ENCODE data around the gene TSPOAP1. TPM values are rescaled to one million over a fixed set of nuclear protein-coding genes. Genes with fewer than 3 reads are reported as not detected.

The TSPOAP1 gene
- total RNA-seq, 1 experiment from 2014 or later = 0.53 TPM

- no peak overlapping the region for H3K4me3 ChIP-seq
- peak overlapping the region; percentile 48 for H3K27ac ChIP-seq
- no peaks in the 10 kb centered on the region for H3K27me3 ChIP-seq
- H3K36me3 ChIP-seq = no peaks in the 10 kb centered on the region
- peaks cover 16% of the 10 kb centered on the region for H3K4me1 ChIP-seq
- no peaks in the 10 kb centered on the region for H3K9me3 ChIP-seq (replicated peaks)
- peak; percentile 37 to 59 for DNase-seq
Observed at GRCh38 chr17:58313815-58314705, 14.5 kb downstream of the TSPOAP1 start.

- H3K27me3 ChIP-seq = no peaks in the 10 kb centered on the region; the same call in 1 of the 2 replicates
- no peak overlapping the region for H3K27ac ChIP-seq
- no peaks in the 10 kb centered on the region for H3K36me3 ChIP-seq
- H3K9me3 ChIP-seq (replicated peaks) = no peaks in the 10 kb centered on the region
- no peak for DNase-seq
- H3K4me1 ChIP-seq = peaks cover 16% of the 10 kb centered on the region
- H3K4me3 ChIP-seq = no peak overlapping the region
Observed at GRCh38 chr17:58312829-58313228, 15.8 kb downstream of the TSPOAP1 start.

- H3K27me3 ChIP-seq = no peaks in the 10 kb centered on the region; the same call in 1 of the 2 replicates
Observed at GRCh38 chr17:58312021-58312630, 16.5 kb downstream of the TSPOAP1 start.

GRCh38 chr17:58311429-58311894, 17.1 kb downstream of the TSPOAP1 start:
- Histone ChIP-seq H3K4me3 (no peak overlapping the region), H3K4me1 (peaks cover 16% of the 10 kb centered on the region), H3K27me3 (no peaks in the 10 kb centered on the region; the same call in 1 of the 2 replicates), H3K27ac (no peak overlapping the region), H3K9me3 (replicated peaks) (no peaks in the 10 kb centered on the region), H3K36me3 (no peaks in the 10 kb centered on the region)
- peak in 1 of 2 experiments; percentile 0 for DNase-seq

More at GRCh38 chr17:58312021-58312630, 16.5 kb downstream of the TSPOAP1 start:
- Histone ChIP-seq H3K36me3 (no peaks in the 10 kb centered on the region), H3K4me3 (no peak overlapping the region), H3K4me1 (peaks cover 16% of the 10 kb centered on the region), H3K27ac (no peak overlapping the region), H3K9me3 (replicated peaks) (no peaks in the 10 kb centered on the region)
- DNase-seq = no peak

GRCh38 chr17:58310511-58311428, 17.8 kb downstream of the TSPOAP1 start:
- Histone ChIP-seq H3K9me3 (replicated peaks) (no peaks in the 10 kb centered on the region), H3K4me3 (no peak overlapping the region), H3K27me3 (no peaks in the 10 kb centered on the region; the same call in 1 of the 2 replicates), H3K4me1 (peaks cover 16% of the 10 kb centered on the region), H3K36me3 (no peaks in the 10 kb centered on the region), H3K27ac (no peak overlapping the region)
- no peak for DNase-seq

GRCh38 chr17:58309918-58310259, 18.7 kb downstream of the TSPOAP1 start:
- H3K27me3 ChIP-seq = no peaks in the 10 kb centered on the region; the same call in 1 of the 2 replicates
- no peaks in the 10 kb centered on the region for H3K9me3 ChIP-seq (replicated peaks)
- DNase-seq = no peak
- H3K4me1 ChIP-seq = peaks cover 16% of the 10 kb centered on the region
- no peaks in the 10 kb centered on the region for H3K36me3 ChIP-seq
- no peak overlapping the region for H3K4me3 ChIP-seq
- no peak overlapping the region for H3K27ac ChIP-seq

- no peak for DNase-seq
- Histone ChIP-seq H3K4me3 (no peak overlapping the region), H3K4me1 (peaks cover 11% of the 10 kb centered on the region), H3K27ac (no peak overlapping the region), H3K27me3 (no peaks in the 10 kb centered on the region; the same call in 1 of the 2 replicates), H3K9me3 (replicated peaks) (no peaks in the 10 kb centered on the region), H3K36me3 (no peaks in the 10 kb centered on the region)
Observed at GRCh38 chr17:58308985-58309917, 19.3 kb downstream of the TSPOAP1 start.

- H3K4me1 ChIP-seq = peaks cover 2% of the 10 kb centered on the region
- H3K36me3 ChIP-seq = no peaks in the 10 kb centered on the region
- H3K27me3 ChIP-seq = peaks cover 4% of the 10 kb centered on the region; the same call in 1 of the 2 replicates
- no peak overlapping the region for H3K4me3 ChIP-seq
- no peaks in the 10 kb centered on the region for H3K9me3 ChIP-seq (replicated peaks)
- peak in 1 of 2 experiments; percentile 27 for DNase-seq
- no peak overlapping the region for H3K27ac ChIP-seq
Observed at GRCh38 chr17:58308173-58308984, 20.2 kb downstream of the TSPOAP1 start.

GRCh38 chr17:58307468-58308172, 21.0 kb downstream of the TSPOAP1 start:
- DNase-seq = no peak
- Histone ChIP-seq H3K27ac (no peak overlapping the region), H3K4me1 (no peaks in the 10 kb centered on the region), H3K9me3 (replicated peaks) (no peaks in the 10 kb centered on the region), H3K36me3 (no peaks in the 10 kb centered on the region), H3K27me3 (peaks cover 4% of the 10 kb centered on the region; the same call in 1 of the 2 replicates), H3K4me3 (no peak overlapping the region)

GRCh38 chr17:58306131-58306951, 22.3 kb downstream of the TSPOAP1 start:
- H3K4me3 ChIP-seq = no peak overlapping the region
- no peaks in the 10 kb centered on the region for H3K36me3 ChIP-seq
- no peaks in the 10 kb centered on the region for H3K9me3 ChIP-seq (replicated peaks)
- DNase-seq = no peak
- H3K4me1 ChIP-seq = no peaks in the 10 kb centered on the region
- no peak overlapping the region for H3K27ac ChIP-seq
- H3K27me3 ChIP-seq = peaks cover 4% of the 10 kb centered on the region; the same call in 1 of the 2 replicates

- Histone ChIP-seq H3K9me3 (replicated peaks) (no peaks in the 10 kb centered on the region), H3K4me3 (no peak overlapping the region), H3K27ac (no peak overlapping the region), H3K36me3 (no peaks in the 10 kb centered on the region), H3K4me1 (no peaks in the 10 kb centered on the region), H3K27me3 (peaks cover 4% of the 10 kb centered on the region; the same call in 1 of the 2 replicates)
- DNase-seq = no peak
Observed at GRCh38 chr17:58305626-58306025, 23.0 kb downstream of the TSPOAP1 start.

Data from SJCRH30 (cell line).